H1 (cell line): ENCODE results near the gene ZNF747. TPM values are rescaled to one million over a fixed set of nuclear protein-coding genes. Genes with fewer than 3 reads are reported as not detected.

Experiments
- CTCF ChIA-PET: fragments of 300-600 bp; sonication (Branson Sonifier 250); formaldehyde crosslinking; loops from one replicate; lab custom pipeline; 2021; ENCODE audit not compliant: partially characterized antibody; lab: Charles Lee
- POLR2A ChIA-PET: fragments of 300-600 bp; sonication (Branson Sonifier 250); formaldehyde crosslinking; loops from one replicate; lab custom pipeline; 2021; ENCODE audit warnings: inconsistent platforms; ENCODE audit not compliant: partially characterized antibody; lab: Charles Lee
- DNase-seq, 2 experiments: peaks; one replicate each; pipeline versions ENCODE4 v3.0.0 to v3.0.0-alpha.2; 2010 to 2022; ENCODE audit warnings: low spot score in 2 of 2, low read depth in 1 of 2, mixed read lengths in 1 of 2
- FAIRE-seq: peaks from 2 replicates; lab custom pipeline; 2011; peaks lifted over from hg19 to GRCh38; lab: Jason Lieb, UNC
- H2AFZ ChIP-seq: 2 replicates; pipeline ENCODE4 v1.8.1; 2012; ENCODE audit warnings: low read length, inconsistent platforms
- H2AK5ac ChIP-seq: 2 replicates; pipeline ENCODE4 v1.6.1; 2013; ENCODE audit warnings: low read depth, low read length
- H2BK120ac ChIP-seq: replicated peaks from 2 replicates; pipeline ENCODE3; 2013; ENCODE audit warnings: low read depth, low read length, inconsistent platforms
- H2BK12ac ChIP-seq: 2 replicates; pipeline ENCODE4 v1.6.1; 2013; ENCODE audit warnings: low read depth, low read length
- H2BK15ac ChIP-seq: 2 replicates; pipeline ENCODE4 v1.6.1; 2013; ENCODE audit warnings: low read length
- H2BK20ac ChIP-seq: 2 replicates; pipeline ENCODE4 v1.6.1; 2013; ENCODE audit warnings: low read length
- H2BK5ac ChIP-seq: 2 replicates; pipeline ENCODE4 v1.6.1; 2013; ENCODE audit warnings: low read depth, low read length
- H3K14ac ChIP-seq: 2 replicates; pipeline ENCODE4 v1.6.1; 2013; ENCODE audit warnings: inconsistent platforms; ENCODE audit not compliant: insufficient read length
- H3K18ac ChIP-seq: 2 replicates; pipeline ENCODE4 v1.6.1; 2013; ENCODE audit warnings: low read length; ENCODE audit errors: extremely low read depth
- H3K23ac ChIP-seq: 2 replicates; pipeline ENCODE4 v1.6.1; 2013; ENCODE audit warnings: inconsistent platforms; ENCODE audit not compliant: insufficient read length
- H3K23me2 ChIP-seq: 2 replicates; pipeline ENCODE4 v1.6.1; 2013; ENCODE audit warnings: low read depth, low read length
- H3K27ac ChIP-seq: 2 replicates; pipeline ENCODE4 v1.6.1; 2011; ENCODE audit warnings: low read depth, low read length, inconsistent platforms
- H3K27me3 ChIP-seq, 4 experiments: replicated peaks in 1 of 4; 1 replicate in 1 of 4; 2 replicates in 3 of 4; pipeline versions ENCODE4 v1.6.1 to v1.8.1; 2011 to 2013; ENCODE audit warnings: low read length in 3 of 4, mild to moderate bottlenecking in 3 of 4, inconsistent platforms in 2 of 4, mixed read lengths in 2 of 4, moderate library complexity in 1 of 4; ENCODE audit not compliant: control insufficient read depth in 3 of 4, insufficient read depth in 3 of 4; ENCODE audit errors: extremely low read depth in 1 of 4
- H3K36me3 ChIP-seq, 4 experiments: 2 replicates each; pipeline versions ENCODE4 v1.6.1 to v1.8.1; 2011 to 2013; ENCODE audit warnings: mild to moderate bottlenecking in 4 of 4, low read length in 3 of 4, moderate library complexity in 2 of 4, control low read depth in 1 of 4, inconsistent platforms in 1 of 4; ENCODE audit not compliant: insufficient read depth in 4 of 4, control insufficient read depth in 2 of 4
- H3K4ac ChIP-seq: replicated peaks from 2 replicates; pipeline ENCODE3; 2013; ENCODE audit warnings: low read length, low read depth, mixed read lengths, inconsistent platforms; ENCODE audit not compliant: insufficient read length
- H3K4me1 ChIP-seq, 4 experiments: replicated peaks in 1 of 4; 1 replicate in 1 of 4; 2 replicates in 3 of 4; pipeline versions ENCODE4 v1.6.1 to v1.8.1; 2011 to 2013; ENCODE audit warnings: low read length in 3 of 4, inconsistent platforms in 2 of 4, mixed read lengths in 1 of 4; ENCODE audit not compliant: insufficient read depth in 4 of 4, control insufficient read depth in 3 of 4
- H3K4me2 ChIP-seq, 2 experiments: 2 replicates each; pipeline versions ENCODE4 v1.6.1 to v1.8.1; 2011 to 2013; ENCODE audit warnings: low read depth in 2 of 2, low read length in 2 of 2, control low read depth in 1 of 2, inconsistent platforms in 1 of 2, mild to moderate bottlenecking in 1 of 2; ENCODE audit not compliant: insufficient read depth in 1 of 2
- H3K4me3 ChIP-seq, 4 experiments: fragments of 200-600, 300-600 bp in 1 of 4; sonication (generic), shearing (Covaris generic), sonication (Bioruptor Twin) in 1 of 4; 2 replicates each; pipeline versions ENCODE4 v1.5.1 to v1.8.1; 2011 to 2016; ENCODE audit warnings: low read length in 4 of 4, low read depth in 3 of 4, control low read depth in 2 of 4, inconsistent platforms in 2 of 4, mild to moderate bottlenecking in 2 of 4, mixed read lengths in 1 of 4, moderate library complexity in 1 of 4; ENCODE audit not compliant: insufficient read depth in 2 of 4; ENCODE audit errors: extremely low read depth in 1 of 4
- H3K56ac ChIP-seq: replicated peaks from 2 replicates; pipeline ENCODE3; 2013; ENCODE audit warnings: low read depth, mild to moderate bottlenecking, mixed read lengths, low read length, inconsistent platforms; ENCODE audit not compliant: insufficient read length
- H3K79me1 ChIP-seq: 2 replicates; pipeline ENCODE4 v1.6.1; 2013; ENCODE audit warnings: low read depth, low read length, control low read depth
- H3K79me2 ChIP-seq, 2 experiments: 2 replicates each; pipeline versions ENCODE4 v1.6.1 to v1.8.1; 2012 to 2013; ENCODE audit warnings: low read length in 2 of 2, mild to moderate bottlenecking in 2 of 2, inconsistent platforms in 1 of 2; ENCODE audit not compliant: insufficient read depth in 2 of 2, control insufficient read depth in 1 of 2
- H3K9ac ChIP-seq, 4 experiments: replicated peaks in 1 of 4; 1 replicate in 1 of 4; 2 replicates in 3 of 4; pipeline versions ENCODE4 v1.6.1 to v1.8.1; 2011 to 2013; ENCODE audit warnings: low read depth in 3 of 4, low read length in 3 of 4, control low read depth in 2 of 4, mild to moderate bottlenecking in 2 of 4, moderate library complexity in 2 of 4, inconsistent platforms in 1 of 4; ENCODE audit errors: extremely low read depth in 1 of 4
- H3K9me3 ChIP-seq, 2 experiments: 2 replicates each; pipeline versions ENCODE4 v1.6.1 to v1.8.1; 2012 to 2013; ENCODE audit warnings: mild to moderate bottlenecking in 2 of 2, moderate library complexity in 2 of 2, control low read depth in 1 of 2, inconsistent platforms in 1 of 2, low read depth in 1 of 2, low read length in 1 of 2, mixed read lengths in 1 of 2; ENCODE audit not compliant: insufficient read depth in 2 of 2
- H4K20me1 ChIP-seq, 2 experiments: replicated peaks in 1 of 2; 2 replicates each; pipeline versions ENCODE3 to v1.8.1; 2011 to 2013; ENCODE audit warnings: inconsistent platforms in 2 of 2, low read length in 2 of 2, mild to moderate bottlenecking in 1 of 2; ENCODE audit not compliant: insufficient read depth in 2 of 2, control insufficient read depth in 1 of 2
- H4K5ac ChIP-seq: 2 replicates; pipeline ENCODE4 v1.6.1; 2013; ENCODE audit warnings: low read length, low read depth, mixed read lengths, inconsistent platforms; ENCODE audit not compliant: insufficient read length
- H4K8ac ChIP-seq: 2 replicates; pipeline ENCODE4 v1.8.0; 2013; ENCODE audit warnings: mild to moderate bottlenecking, moderate library complexity, low read length, inconsistent platforms; ENCODE audit not compliant: insufficient read depth; ENCODE audit errors: extremely low read depth
- H4K91ac ChIP-seq: replicated peaks from 2 replicates; pipeline ENCODE3; 2013; ENCODE audit warnings: low read length, mixed read lengths, inconsistent platforms; ENCODE audit not compliant: insufficient read length
- ASH2L ChIP-seq: fragments of 200-600, 300-600 bp; sonication (generic); IDR thresholded peaks from one replicate; pipeline ENCODE4 v1.7.1; 2017; ENCODE audit warnings: low read length
- EP300 ChIP-seq, 2 experiments: IDR thresholded peaks; 1 replicate in 1 of 2; 2 replicates in 1 of 2; pipeline ENCODE4 v1.6.1; 2011 to 2012; ENCODE audit warnings: low read depth in 2 of 2, low read length in 2 of 2, mild to moderate bottlenecking in 2 of 2, borderline replicate concordance in 1 of 2, inconsistent platforms in 1 of 2, moderate library complexity in 1 of 2
- GABPA ChIP-seq: IDR thresholded peaks from 2 replicates; pipeline ENCODE4 v1.6.1; 2011; ENCODE audit warnings: mild to moderate bottlenecking, low read length, moderate library complexity, borderline replicate concordance; ENCODE audit not compliant: insufficient read depth
- KDM4A ChIP-seq: IDR thresholded peaks from one replicate; pipeline ENCODE4 v1.7.1; 2012; ENCODE audit warnings: low read depth, mild to moderate bottlenecking, moderate library complexity, low read length, inconsistent platforms; ENCODE audit not compliant: severe bottlenecking
- NRF1 ChIP-seq: IDR thresholded peaks from 2 replicates; pipeline ENCODE4 v1.6.1; 2011; ENCODE audit warnings: mild to moderate bottlenecking, low read depth, low read length, improper control_type of control experiment
- POLR2AphosphoS5 ChIP-seq: IDR thresholded peaks from 2 replicates; pipeline ENCODE4 v1.6.1; 2011; ENCODE audit warnings: low read depth, low read length
- RBBP5 ChIP-seq: IDR thresholded peaks from 2 replicates; pipeline ENCODE4 v1.7.1; 2012; ENCODE audit warnings: low read depth, mild to moderate bottlenecking, inconsistent platforms, low read length, moderate library complexity, borderline replicate concordance
- SP4 ChIP-seq: IDR thresholded peaks from 2 replicates; pipeline ENCODE4 v1.6.1; 2012; ENCODE audit warnings: low read length, inconsistent platforms
- TCF12 ChIP-seq: IDR thresholded peaks from 2 replicates; pipeline ENCODE4 v1.6.1; 2011; ENCODE audit warnings: low read depth, mild to moderate bottlenecking, low read length
- YY1 ChIP-seq: IDR thresholded peaks from 2 replicates; pipeline ENCODE4 v1.6.1; 2011; ENCODE audit warnings: low read depth, mild to moderate bottlenecking, low read length
- WGBS, 2 experiments: shearing (Covaris generic) in 1 of 2; methylation state at CpG; one replicate each; pipeline versions ENCODE4 v1.1.6 to v1.1.7; 2013 to 2015; ENCODE audit warnings: low lambda C conversion rate in 2 of 2, mixed read lengths in 2 of 2, inconsistent platforms in 1 of 2, low coverage in 1 of 2, missing lambda C conversion rate in 1 of 2; ENCODE audit not compliant: insufficient replicate concordance in 2 of 2, insufficient coverage in 1 of 2, insufficient read length in 1 of 2; ENCODE audit errors: extremely low coverage in 1 of 2, missing lambda C conversion rate in 1 of 2; 5-methylcytosine and 5-hydroxymethylcytosine counted together
- polyA plus RNA-seq, 7 experiments: library from polyadenylated mRNA; depleted of rRNA in 3 of 7; stranded (reverse) in 5 of 7; unstranded in 2 of 7; fragments of >200 nt in 5 of 7; fragments of 200-250 nt in 2 of 7; gene quantifications; 1 replicate in 5 of 7; 2 replicates in 1 of 7; 4 replicates in 1 of 7; pipeline versions ENCODE4 v1.2.1 to v1.2.3, GENCODE V29; 2011 to 2013; ENCODE audit warnings: missing spikeins in 2 of 7, mixed read lengths in 2 of 7
- total RNA-seq: library from RNA; stranded (reverse); fragmentation: NEBNext Ultra II Directional; extraction: Animal tissue kit (Norgen Biotek cat#: 25700); gene quantifications from 2 replicates; pipeline ENCODE4 v1.2.1, GENCODE V29; 2021

The ZNF747 gene
- total and polyA plus RNA-seq, 2 of the 8 experiments (the other 6 are each of a cell fraction or from before 2014, with no cell fraction given): 9.9 to 10.3 TPM

DNA sequence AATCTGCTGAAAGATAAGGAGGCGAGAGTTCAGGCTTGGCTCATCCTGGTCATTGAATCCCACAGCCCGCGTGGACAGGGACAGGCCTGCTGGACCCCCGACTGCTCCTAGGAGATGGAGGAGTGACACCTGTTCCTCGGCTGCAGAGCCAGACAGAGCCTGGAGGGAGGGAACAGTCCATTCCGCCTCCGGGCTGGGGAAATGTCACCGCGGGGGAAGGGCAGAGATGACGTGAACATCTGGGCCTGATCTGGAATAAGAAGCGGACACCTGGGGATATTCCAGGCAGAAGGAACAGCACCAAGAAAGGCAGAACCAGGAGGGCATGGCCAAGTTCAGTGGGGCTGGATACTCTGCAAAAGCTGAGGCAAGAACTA, 1.5 kb downstream of the ZNF747 start:
- Histone ChIP-seq H3K27me3 (no peaks in the 10 kb centered on the region), H4K5ac (no peak overlapping the region), H3K56ac (no peak overlapping the region), H2BK5ac (no peak overlapping the region), H3K18ac (no peak overlapping the region), H3K23ac (no peak overlapping the region), H3K79me2 (peaks cover 0 to 4% of the 10 kb centered on the region in 2 experiments; a peak in 1 of 4 replicates), H3K36me3 (peaks cover 0 to 8% (median 2%) of the 10 kb centered on the region in 4 experiments; a peak in 2 of 8 replicates), H4K91ac (no peak overlapping the region), H3K14ac (no peak overlapping the region), H2BK15ac (no peak overlapping the region), H4K20me1 (peaks cover 0 to 5% of the 10 kb centered on the region in 2 experiments), H3K4me1 (peaks cover 0 to 5% (median 3%) of the 10 kb centered on the region in 4 experiments; a peak in 4 of 7 replicates), H3K4me2 (peak overlapping the region in 1 of 2 experiments; percentile 58; a peak in 3 of 4 replicates), H3K23me2 (peaks cover 7% of the 10 kb centered on the region), H3K9ac (no peak overlapping the region), H2BK20ac (no peak overlapping the region), H3K4me3 (no peak overlapping the region), H4K8ac (no peak overlapping the region), H3K9me3 (no peaks in the 10 kb centered on the region), H3K79me1 (peaks cover 2% of the 10 kb centered on the region), H2BK120ac (no peak overlapping the region), H3K27ac (no peak overlapping the region), H2AK5ac (peak overlapping the region; percentile 84; the same call in 1 of the 2 replicates), H3K4ac (no peak overlapping the region), H2BK12ac (no peak overlapping the region), H2AFZ (no peak overlapping the region)
- FAIRE-seq (no peak), DNase-seq (no peak)
- no peak for TF ChIP-seq EP300 (IDR thresholded peaks at IDR 0.05; ENCODE audit: borderline replicate concordance in 1 of 2, low read depth in 2 of 2, low read length in 2 of 2)
- TF ChIP-seq NRF1: no peak
- no peak for TF ChIP-seq ASH2L
- no peak for TF ChIP-seq RBBP5
- TF ChIP-seq YY1: no peak
- TF ChIP-seq KDM4A: no peak
- no peak for TF ChIP-seq SP4
- no peak for TF ChIP-seq POLR2AphosphoS5
- no peak for TF ChIP-seq TCF12
- TF ChIP-seq GABPA: no peak
- WGBS, 2 experiments: 90% methylated on average over 11 of the region's 11 CpGs; no CpG with 5 or more reads in 1 of the 2 experiments
- POLR2A ChIA-PET: interaction anchor here (2.3 to 5.3 kb wide), 7 partner anchors 9 to 104 kb away, joined by 5 to 121 read pairs (median 31); partner anchors contain the start of genes DCTPP1, ZNF689, ZNF764 and ZNF785
- CTCF ChIA-PET: interaction anchor here (1.2 to 3.9 kb wide), 7 partner anchors 8 to 85 kb away, joined by 3 to 25 read pairs (median 7); partner anchors contain the start of gene ZNF689
